Sigmoid colon (tissue), 4 donors: Measurements from ENCODE around the gene CHMP1A.

Source experiments
- EP300 ChIP-seq, 4 donors: sonication (generic); formaldehyde crosslinking; IDR thresholded peaks; one replicate each; pipeline ENCODE4 v1.6.1; 2017; ENCODE audit warnings: antibody characterized with exemption in 4 of 4
- POLR2A ChIP-seq, 2 donors: fragments of 450-650 bp; IDR thresholded peaks; one replicate each; pipeline ENCODE4 v1.6.1; 2016; ENCODE audit warnings: antibody characterized with exemption in 2 of 2, mild to moderate bottlenecking in 2 of 2, moderate library complexity in 2 of 2
- POLR2AphosphoS5 ChIP-seq, 4 donors: sonication (generic); formaldehyde crosslinking; IDR thresholded peaks; one replicate each; pipeline ENCODE4 v1.6.1; 2017; ENCODE audit warnings: antibody characterized with exemption in 4 of 4
- TF ChIP-seq, protein P1 (sequence below), 4 experiments: fragments of 450-650 bp in 3 of 4; fragments of 200-600 bp in 1 of 4; IDR thresholded peaks; one replicate each; pipeline ENCODE4 v1.5.1; 2016 to 2019; ENCODE audit warnings: antibody characterized with exemption in 4 of 4, mild to moderate bottlenecking in 3 of 4, moderate library complexity in 2 of 4

DNA sequence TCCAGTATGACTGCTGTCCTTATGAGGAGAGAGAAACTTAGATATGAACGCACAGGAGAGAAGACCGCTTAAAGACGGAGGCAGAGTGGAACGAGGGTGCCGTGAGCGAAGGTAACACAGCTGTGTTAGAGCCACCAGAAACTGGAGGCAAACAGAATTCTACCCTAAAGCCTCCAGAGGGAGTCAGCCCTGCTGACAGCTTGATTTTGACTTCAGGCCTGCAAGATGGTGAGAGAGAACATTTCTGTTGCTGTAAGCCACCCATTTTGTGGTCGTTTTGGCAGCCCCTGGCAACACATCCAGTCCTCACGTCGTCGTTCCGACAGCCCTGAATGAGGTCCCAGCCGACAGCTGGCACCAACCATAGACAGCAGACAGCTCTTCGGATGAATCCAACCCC, 46.8 kb upstream of the CHMP1A start:
- TF ChIP-seq, protein P1, sequence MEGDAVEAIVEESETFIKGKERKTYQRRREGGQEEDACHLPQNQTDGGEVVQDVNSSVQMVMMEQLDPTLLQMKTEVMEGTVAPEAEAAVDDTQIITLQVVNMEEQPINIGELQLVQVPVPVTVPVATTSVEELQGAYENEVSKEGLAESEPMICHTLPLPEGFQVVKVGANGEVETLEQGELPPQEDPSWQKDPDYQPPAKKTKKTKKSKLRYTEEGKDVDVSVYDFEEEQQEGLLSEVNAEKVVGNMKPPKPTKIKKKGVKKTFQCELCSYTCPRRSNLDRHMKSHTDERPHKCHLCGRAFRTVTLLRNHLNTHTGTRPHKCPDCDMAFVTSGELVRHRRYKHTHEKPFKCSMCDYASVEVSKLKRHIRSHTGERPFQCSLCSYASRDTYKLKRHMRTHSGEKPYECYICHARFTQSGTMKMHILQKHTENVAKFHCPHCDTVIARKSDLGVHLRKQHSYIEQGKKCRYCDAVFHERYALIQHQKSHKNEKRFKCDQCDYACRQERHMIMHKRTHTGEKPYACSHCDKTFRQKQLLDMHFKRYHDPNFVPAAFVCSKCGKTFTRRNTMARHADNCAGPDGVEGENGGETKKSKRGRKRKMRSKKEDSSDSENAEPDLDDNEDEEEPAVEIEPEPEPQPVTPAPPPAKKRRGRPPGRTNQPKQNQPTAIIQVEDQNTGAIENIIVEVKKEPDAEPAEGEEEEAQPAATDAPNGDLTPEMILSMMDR (IDR thresholded peaks at IDR 0.05), result no peak
- TF ChIP-seq EP300 (IDR thresholded peaks at IDR 0.05) (no peak), POLR2AphosphoS5 (IDR thresholded peaks at IDR 0.05) (no peak), POLR2A (IDR thresholded peaks at IDR 0.05) (no peak)
